Erythroblast (primary cell): ENCODE measurements around the gene STX19.

Experiments
- GATA1 ChIP-seq: IDR thresholded peaks from 2 replicates; pipeline ENCODE4 v1.6.1; 2011; ENCODE audit warnings: low read depth, mild to moderate bottlenecking, control low read depth, low read length, moderate library complexity
- POLR2A ChIP-seq: IDR thresholded peaks from 2 replicates; pipeline ENCODE4 v1.6.1; 2011; ENCODE audit warnings: mild to moderate bottlenecking, low read length

GRCh38 chr3:94001827-94002495 is 26.4 kb downstream of the STX19 start:
- TF ChIP-seq POLR2A (no peak), GATA1 (no peak)
